IMR-90 (cell line): ENCODE data around the gene FAM221A. TPM values are rescaled to one million over a fixed set of nuclear protein-coding genes. Genes with fewer than 3 reads are reported as not detected.

Source experiments
- ATAC-seq: fragments of 200-7000 bp; cut with Tn5 transposase; 2 replicates; pipeline ENCODE4 v1.9.1; 2020; ENCODE audit warnings: low read depth, mild to moderate bottlenecking, moderate library complexity
- BruUV-seq: library from RNA; stranded (reverse); fragments of 400-500 nt; replicated peaks from 2 replicates; lab custom pipeline; 2021; lab: Mats Ljungman, UMichigan
- CTCF ChIA-PET: fragments of 300-600 bp; formaldehyde crosslinking; extraction: SDS; loops from one replicate; lab custom pipeline; 2021; ENCODE audit warnings: antibody characterized with exemption; lab: Yijun Ruan, JAX
- POLR2A ChIA-PET: fragments of 300-600 bp; sonication (Branson Sonifier 250); formaldehyde crosslinking; loops from one replicate; lab custom pipeline; 2022; ENCODE audit warnings: antibody characterized with exemption; ENCODE audit not compliant: unreplicated experiment; lab: Charles Lee
- DNase-seq: peaks from one replicate; pipeline ENCODE4 v3.0.0; 2013
- H2AFZ ChIP-seq: replicated peaks from 2 replicates; pipeline ENCODE3; 2013; ENCODE audit warnings: low read length, mild to moderate bottlenecking; ENCODE audit not compliant: poor library complexity
- H2AK5ac ChIP-seq: 2 replicates; pipeline ENCODE4 v1.6.1; 2013; ENCODE audit warnings: low read depth, low read length, inconsistent platforms
- H2AK9ac ChIP-seq: replicated peaks from 2 replicates; pipeline ENCODE3; 2013; ENCODE audit warnings: mild to moderate bottlenecking, low read depth, low read length, moderate library complexity; ENCODE audit not compliant: poor library complexity
- H2BK120ac ChIP-seq: 2 replicates; pipeline ENCODE4 v1.6.1; 2013; ENCODE audit warnings: low read depth, low read length, inconsistent platforms
- H2BK15ac ChIP-seq: 3 replicates; pipeline ENCODE4 v1.6.1; 2013; ENCODE audit warnings: low read depth, low read length, inconsistent platforms
- H2BK20ac ChIP-seq: 2 replicates; pipeline ENCODE4 v1.6.1; 2013; ENCODE audit warnings: low read depth, mild to moderate bottlenecking, inconsistent platforms, low read length, moderate library complexity
- H2BK5ac ChIP-seq: 2 replicates; pipeline ENCODE4 v1.6.1; 2013; ENCODE audit warnings: mild to moderate bottlenecking, low read depth, low read length, inconsistent platforms; ENCODE audit not compliant: poor library complexity, severe bottlenecking
- H3K14ac ChIP-seq: replicated peaks from 2 replicates; pipeline ENCODE4 v1.6.1; 2013; ENCODE audit warnings: low read depth, low read length, inconsistent platforms
- H3K18ac ChIP-seq: 2 replicates; pipeline ENCODE4 v1.6.1; 2013; ENCODE audit warnings: low read depth, low read length, control low read depth
- H3K23ac ChIP-seq: 2 replicates; pipeline ENCODE4 v1.6.1; 2013; ENCODE audit warnings: low read depth, low read length, inconsistent platforms
- H3K27ac ChIP-seq: 2 replicates; pipeline ENCODE4 v1.5.1; 2013; ENCODE audit warnings: mild to moderate bottlenecking, control low read depth, low read length; ENCODE audit not compliant: insufficient read depth
- H3K27me3 ChIP-seq: 2 replicates; pipeline ENCODE4 v1.6.1; 2013; ENCODE audit warnings: low read length; ENCODE audit not compliant: control insufficient read depth, insufficient read depth
- H3K36me3 ChIP-seq: 2 replicates; pipeline ENCODE4 v1.6.1; 2013; ENCODE audit warnings: low read length, mixed read lengths; ENCODE audit not compliant: control insufficient read depth, insufficient read depth
- H3K4ac ChIP-seq: 2 replicates; pipeline ENCODE4 v1.6.1; 2013; ENCODE audit warnings: low read depth, low read length, inconsistent platforms
- H3K4me1 ChIP-seq: 2 replicates; pipeline ENCODE4 v1.6.1; 2013; ENCODE audit warnings: low read length, mixed read lengths; ENCODE audit not compliant: control insufficient read depth, insufficient read depth
- H3K4me2 ChIP-seq: 2 replicates; pipeline ENCODE4 v1.6.1; 2013; ENCODE audit warnings: low read depth, mild to moderate bottlenecking, control low read depth, low read length, moderate library complexity
- H3K4me3 ChIP-seq: 2 replicates; pipeline ENCODE4 v1.5.1; 2013; ENCODE audit warnings: low read depth, mild to moderate bottlenecking, control low read depth, low read length, moderate library complexity; ENCODE audit not compliant: insufficient read depth
- H3K56ac ChIP-seq: 2 replicates; pipeline ENCODE4 v1.6.1; 2013; ENCODE audit warnings: low read length, inconsistent platforms; ENCODE audit not compliant: insufficient read depth; ENCODE audit errors: extremely low read depth
- H3K79me1 ChIP-seq, 2 experiments: 2 replicates each; pipeline ENCODE4 v1.6.1; 2013; ENCODE audit warnings: low read length in 2 of 2, inconsistent platforms in 1 of 2, low read depth in 1 of 2
- H3K9ac ChIP-seq: 2 replicates; pipeline ENCODE4 v1.6.1; 2013; ENCODE audit warnings: low read depth, low read length, control low read depth
- H3K9me1 ChIP-seq: 2 replicates; pipeline ENCODE4 v1.6.1; 2013; ENCODE audit warnings: low read length, inconsistent platforms; ENCODE audit not compliant: insufficient read depth
- H3K9me3 ChIP-seq: 2 replicates; pipeline ENCODE4 v1.6.1; 2013; ENCODE audit warnings: low read length; ENCODE audit not compliant: control insufficient read depth, insufficient read depth
- H4K20me1 ChIP-seq: 2 replicates; pipeline ENCODE4 v1.6.1; 2013; ENCODE audit warnings: low read length, inconsistent platforms; ENCODE audit not compliant: insufficient read depth
- H4K5ac ChIP-seq: 2 replicates; pipeline ENCODE4 v1.6.1; 2013; ENCODE audit warnings: mild to moderate bottlenecking, low read depth, low read length, control low read depth
- H4K8ac ChIP-seq, 2 experiments: 2 replicates each; pipeline ENCODE4 v1.6.1; 2013; ENCODE audit warnings: low read depth in 2 of 2, low read length in 2 of 2, control low read depth in 1 of 2, inconsistent platforms in 1 of 2
- H4K91ac ChIP-seq: 2 replicates; pipeline ENCODE4 v1.6.1; 2013; ENCODE audit warnings: low read depth, low read length, inconsistent platforms; ENCODE audit not compliant: insufficient read depth
- BHLHE40 ChIP-seq: fragments of 150-350 bp; IDR thresholded peaks from 2 replicates; pipeline ENCODE4 v1.6.1; 2016; ENCODE audit warnings: mild to moderate bottlenecking, low read depth, low read length
- CHD1 ChIP-seq: IDR thresholded peaks from 2 replicates; pipeline ENCODE4 v1.6.1; 2012; ENCODE audit warnings: low read depth, low read length, improper control_type of control experiment
- CTCF ChIP-seq: conservative IDR thresholded peaks from 2 replicates; pipeline ENCODE4 v1.5.1; 2012; ENCODE audit warnings: mild to moderate bottlenecking, low read depth, low read length, improper control_type of control experiment
- MAZ ChIP-seq: IDR thresholded peaks from 2 replicates; pipeline ENCODE4 v1.6.1; 2012; ENCODE audit warnings: low read depth, mild to moderate bottlenecking, low read length, improper control_type of control experiment, moderate library complexity, borderline replicate concordance
- MXI1 ChIP-seq: IDR thresholded peaks from 2 replicates; pipeline ENCODE4 v1.6.1; 2012; ENCODE audit warnings: low read depth, mild to moderate bottlenecking, low read length, moderate library complexity, borderline replicate concordance
- RAD21 ChIP-seq: IDR thresholded peaks from 2 replicates; pipeline ENCODE4 v1.6.1; 2012; ENCODE audit warnings: low read length, improper control_type of control experiment
- WGBS, 2 experiments: methylation state at CpG; one replicate each; pipeline versions ENCODE4 v1.1.5 to v1.1.7; 2013; ENCODE audit warnings: missing lambda C conversion rate in 2 of 2; ENCODE audit not compliant: insufficient read length in 1 of 2; ENCODE audit errors: extremely low coverage in 2 of 2; 5-methylcytosine and 5-hydroxymethylcytosine counted together
- dilution Hi-C: fragments of 300-500 bp; cut with HindIII; formaldehyde crosslinking; loops from one replicate; pipeline ENCODE4 v1.14.3; 2018; ENCODE audit warnings: low sequenced_read_pairs; ENCODE audit not compliant: unreplicated experiment
- in situ Hi-C: fragments of 300-500 bp; cut with MboI; formaldehyde crosslinking; loops from 3 replicates; pipeline ENCODE4 v1.14.3; 2019; ENCODE audit warnings: low sequenced_read_pairs, inconsistent platforms, mixed read lengths
- intact Hi-C: fragments of 100-400 bp; cut with micrococcal nuclease; formaldehyde crosslinking; loops from 2 replicates; pipeline ENCODE4 v1.10.0; 2022
- polyA plus RNA-seq, 3 experiments: library from polyadenylated mRNA; depleted of rRNA; stranded (reverse); fragments of >200 nt; gene quantifications; 2 replicates each; pipeline ENCODE4 v1.2.3, GENCODE V29; 2012; ENCODE audit warnings: low replicate concordance in 1 of 3
- total RNA-seq: library from RNA; depleted of rRNA; stranded (reverse); fragments of >200 nt; gene quantifications from 2 replicates; pipeline ENCODE4 v1.2.3, GENCODE V29; 2012

The FAM221A gene
- total and polyA plus RNA-seq, 2 of the 4 experiments (the other 2 are of a cell fraction): 1.1 to 2.1 TPM

GRCh38 chr7:23709081-23709750, 29.2 kb downstream of the FAM221A start:
- dilution Hi-C loops (loop anchor here (25.0 kb wide), 1 partner anchor 122 kb away; the partner anchor contains the start of gene CCDC126), intact Hi-C loops (no loop called here), in situ Hi-C loops (loop anchor here (5.0 to 10.0 kb wide), 2 partner anchors 137 to 434 kb away; no protein-coding TSS in a partner anchor)
- Histone ChIP-seq H4K8ac (no peak overlapping the region), H2AK9ac (no peak overlapping the region), H4K91ac (no peak overlapping the region), H3K9me1 (no peaks in the 10 kb centered on the region), H3K14ac (no peak overlapping the region), H3K4me3 (no peak overlapping the region), H3K36me3 (no peaks in the 10 kb centered on the region), H3K27me3 (no peaks in the 10 kb centered on the region), H3K18ac (no peak overlapping the region), H2BK15ac (no peak overlapping the region), H2BK120ac (no peak overlapping the region), H4K20me1 (no peaks in the 10 kb centered on the region; the same call in 1 of the 2 replicates), H2AFZ (no peak overlapping the region), H3K4me1 (peaks cover 2% of the 10 kb centered on the region; the same call in 1 of the 2 replicates), H3K9me3 (peaks cover 6% of the 10 kb centered on the region), H3K9ac (no peak overlapping the region), H4K5ac (no peak overlapping the region), H2BK20ac (no peak overlapping the region), H3K4ac (no peak overlapping the region), H3K56ac (no peak overlapping the region), H3K23ac (no peak overlapping the region), H2BK5ac (no peak overlapping the region), H2AK5ac (no peak overlapping the region), H3K27ac (no peak overlapping the region), H3K4me2 (no peak overlapping the region), H3K79me1 (no peaks in the 10 kb centered on the region)
- DNase-seq (no peak), ATAC-seq (no peak)
- POLR2A ChIA-PET: no interaction called here
- WGBS, 2 experiments: no CpG with 5 or more reads among the region's 7 CpGs
- CTCF ChIA-PET: interaction anchor here (0.8 to 2.2 kb wide), 3 partner anchors 12 to 139 kb away, joined by 3 to 14 read pairs (median 7); no protein-coding TSS in a partner anchor
- TF ChIP-seq BHLHE40: no peak
- TF ChIP-seq MAZ: no peak
- TF ChIP-seq RAD21: no peak
- TF ChIP-seq MXI1: no peak
- TF ChIP-seq CTCF: no peak
- no peak for TF ChIP-seq CHD1
- no TSS peak for BruUV-seq
